HUDEP-2 (cell line): ENCODE data around the gene PICK1.

ENCODE experiments used
- DNase-seq, 76 experiments: peaks; one replicate each; lab custom pipeline; 2025; ENCODE audit not compliant: unreplicated experiment in 76 of 76; lab: John Stamatoyannopoulos, UW

The PICK1 gene

DNA sequence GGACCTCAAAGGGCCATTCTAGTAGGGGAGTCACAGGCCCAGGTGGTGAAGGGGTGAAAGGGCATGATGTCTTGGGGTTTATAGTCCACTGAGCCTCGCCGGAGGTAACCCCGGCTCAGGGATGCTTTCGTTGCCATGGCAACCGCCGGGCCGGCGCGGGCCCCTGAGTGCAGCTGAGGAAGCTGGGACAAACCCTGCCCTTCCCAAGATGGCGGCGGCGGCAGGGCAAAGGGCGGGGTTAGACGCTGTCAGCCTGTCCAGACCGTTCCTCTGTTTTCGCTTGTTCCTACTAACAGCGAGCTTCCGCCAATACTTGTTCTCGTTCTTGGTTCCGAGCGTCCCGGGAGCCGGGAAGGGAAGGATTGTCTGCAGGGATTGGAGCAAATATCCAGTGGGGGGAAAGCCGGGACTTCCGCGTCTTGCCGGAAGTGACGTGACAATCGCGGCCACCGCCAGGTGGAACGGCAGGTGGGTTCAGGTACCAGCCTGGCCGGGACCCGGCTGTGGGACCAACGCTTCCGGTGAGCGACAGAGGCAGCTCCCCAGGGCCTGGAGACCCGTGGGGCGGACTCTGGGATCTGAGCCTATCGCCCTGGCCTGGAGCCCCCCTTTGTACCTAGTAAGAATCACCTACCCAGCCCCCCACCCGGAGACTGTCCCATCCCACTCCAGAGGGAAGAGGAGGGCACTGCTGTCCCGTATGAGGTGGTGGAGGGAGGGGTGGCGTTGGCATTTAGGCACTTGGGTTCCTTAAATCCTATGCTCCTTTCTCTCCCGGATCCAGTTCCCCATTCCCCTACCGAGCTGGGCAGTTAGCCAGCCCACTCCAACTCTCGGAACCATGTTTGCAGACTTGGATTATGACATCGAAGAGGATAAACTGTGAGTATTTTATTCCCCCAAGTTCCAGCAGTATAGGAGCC is at the start of gene PICK1:
TSS of gene PICK1 (plus strand) at position 436 of the 923 bp plus-strand sequence. CDS start at position 842, 406 bp downstream.
- DNase-seq, result peak in 68 of 76 experiments; percentile 9 to 77 (median 64)

DNA sequence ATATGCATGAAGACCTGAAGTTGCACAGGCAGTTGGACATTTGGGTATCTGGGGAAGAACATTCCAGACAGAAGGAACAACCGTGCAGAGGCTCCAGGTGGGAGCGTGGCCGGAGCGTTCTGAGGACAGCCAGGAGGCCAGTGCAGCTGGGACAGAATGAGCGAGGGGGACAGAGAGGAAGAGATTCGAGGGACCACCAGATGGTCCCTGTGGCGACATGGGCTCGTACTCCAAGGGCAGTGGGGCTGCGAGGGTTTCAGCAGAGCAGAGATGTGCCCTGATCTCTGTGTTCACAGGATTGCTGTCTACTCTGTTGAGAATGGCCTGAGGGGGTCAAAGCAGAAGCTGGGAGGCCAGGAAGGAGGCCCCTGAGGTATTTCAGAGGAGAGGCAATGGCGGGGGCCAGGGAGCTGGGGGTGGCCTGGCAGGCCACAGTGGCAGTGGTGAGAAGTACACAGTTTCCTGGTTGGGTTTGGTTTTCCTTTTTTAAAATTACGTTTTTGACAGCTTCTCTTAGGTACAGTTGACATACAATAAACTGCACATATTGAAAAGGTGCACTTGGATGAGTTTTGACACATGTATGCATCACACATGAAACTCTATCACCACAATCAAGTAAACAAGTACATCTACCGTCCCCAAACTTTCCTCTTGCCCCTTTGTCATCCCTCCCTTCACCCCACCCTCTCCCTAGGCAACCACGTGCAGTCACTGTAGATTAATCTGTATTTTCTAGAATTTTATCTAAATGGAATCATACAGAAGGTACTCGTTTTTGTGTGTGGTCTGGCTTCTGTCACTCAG is 48.0 kb upstream of the PICK1 start:
- no peak for DNase-seq

DNA sequence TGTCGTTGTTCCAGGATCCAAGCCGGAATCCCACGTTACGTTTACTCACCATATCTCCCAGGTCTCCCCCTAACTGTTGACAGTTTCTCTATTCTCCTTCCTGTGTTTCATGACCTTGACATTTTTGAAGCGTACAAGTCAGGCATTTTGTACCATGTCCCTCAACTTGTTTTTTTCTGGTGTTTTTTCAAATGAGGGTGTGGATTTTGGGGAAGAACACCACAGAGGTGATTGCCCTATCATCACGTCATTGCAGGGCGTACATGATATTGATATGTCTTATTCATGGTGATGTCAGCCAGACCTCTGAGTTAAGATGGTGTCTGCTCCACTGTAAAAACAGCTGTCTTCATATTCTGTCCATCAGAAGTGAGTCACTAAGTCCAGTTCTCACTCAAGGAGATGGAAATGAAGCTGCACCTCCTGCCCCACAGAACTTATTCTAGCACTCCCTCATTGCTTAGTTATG is 44.6 kb upstream of the PICK1 start:
- DNase-seq, result no peak

DNA sequence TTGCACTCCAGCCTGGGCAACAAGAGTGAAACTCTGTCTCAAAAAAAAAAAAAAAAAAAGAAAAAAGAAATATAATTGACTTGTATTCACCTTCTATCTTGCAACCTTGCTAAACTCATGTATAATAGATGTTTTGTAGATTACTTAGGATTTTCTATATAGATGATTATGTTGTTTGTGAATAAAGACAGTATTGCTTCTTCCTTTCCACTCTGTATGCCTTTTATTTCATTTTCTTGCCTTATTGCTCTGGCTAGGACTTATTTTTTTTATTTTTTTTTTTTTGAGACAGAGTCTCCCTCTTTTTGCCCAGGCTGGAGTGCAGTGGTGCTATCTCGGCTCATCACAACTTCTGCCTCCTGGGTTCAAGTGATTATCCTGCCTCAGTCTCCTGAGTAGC is 43.1 kb upstream of the PICK1 start:
- DNase-seq, result no peak

DNA sequence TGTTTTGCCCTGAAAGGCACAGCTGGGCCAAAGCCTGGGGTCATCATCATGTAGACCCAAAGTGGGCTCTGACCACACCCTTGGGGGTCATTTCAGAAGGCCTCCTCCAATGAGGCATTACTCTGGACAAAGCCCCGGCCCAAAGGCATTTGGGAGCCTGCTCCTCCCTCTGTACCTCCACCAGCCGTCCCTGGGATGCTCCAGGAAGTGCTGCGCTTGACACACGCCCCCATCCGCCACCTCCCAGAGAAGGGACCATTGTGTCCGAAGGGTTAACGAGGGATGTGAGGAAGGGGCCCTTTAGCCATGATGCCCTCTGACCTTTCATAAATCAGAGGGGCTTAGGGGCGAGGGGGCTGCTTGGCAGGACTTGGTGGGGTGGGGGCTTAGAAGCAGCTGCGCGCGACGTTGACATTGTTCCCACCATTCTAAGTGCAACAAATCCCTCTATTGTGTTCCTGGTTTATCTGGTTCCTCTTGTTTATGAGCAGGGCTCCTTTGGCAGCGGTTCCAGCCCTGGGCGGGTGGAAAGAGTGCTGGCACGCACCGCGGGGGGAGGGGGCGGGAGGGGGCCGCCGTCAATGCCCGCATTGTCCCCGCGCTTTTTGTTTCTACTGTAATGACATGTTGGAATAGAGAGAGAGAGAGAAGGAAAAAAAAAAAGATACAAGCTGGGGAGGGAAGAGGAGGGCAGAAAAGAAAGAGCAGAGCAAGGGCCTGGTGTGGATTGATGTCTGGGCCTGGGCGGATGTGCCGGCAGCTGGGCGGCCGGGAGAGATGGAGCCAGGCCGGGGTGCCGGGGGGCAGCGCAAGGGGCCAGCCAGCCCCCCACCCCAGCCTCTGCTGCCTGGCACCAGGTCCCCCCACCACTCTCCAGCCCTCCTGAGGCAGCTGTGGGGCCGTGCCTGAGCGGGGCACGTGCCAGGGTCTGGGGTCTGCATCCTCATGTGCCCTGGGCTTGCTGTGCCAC is 40.7 kb upstream of the PICK1 start:
- peak in 1 of 76 experiments; percentile 5 for DNase-seq

DNA sequence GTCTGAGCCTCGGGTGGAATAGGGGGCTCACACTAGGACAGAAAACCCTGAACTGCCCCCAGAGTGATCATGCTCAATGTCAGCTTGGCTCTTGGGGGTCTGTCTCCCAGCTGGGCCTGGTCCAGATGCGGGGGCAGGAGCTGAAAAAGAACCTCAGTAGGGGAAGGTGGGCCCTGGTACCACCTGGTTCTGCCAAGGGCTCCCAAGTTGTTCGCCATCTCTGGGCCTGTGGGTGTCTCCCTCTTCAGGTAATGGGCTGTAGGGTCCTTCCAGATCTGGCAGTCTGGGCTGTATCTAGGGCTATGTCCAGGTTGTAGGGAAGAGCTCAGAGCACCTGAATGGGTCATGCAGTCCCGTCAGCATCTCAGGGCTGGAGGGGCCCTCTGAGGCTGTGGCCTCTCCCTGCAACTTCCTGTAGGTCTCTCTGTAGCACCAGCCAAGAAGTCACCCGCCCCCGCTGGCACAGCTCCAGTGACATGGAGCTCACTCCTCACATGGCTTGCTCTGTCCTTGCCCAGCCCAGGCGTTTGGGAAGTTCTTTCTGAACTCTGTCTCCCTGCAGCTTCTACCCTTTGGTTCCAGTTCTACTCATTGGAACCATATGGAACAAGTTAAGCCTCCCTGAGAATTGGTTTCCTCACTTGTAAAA is 39.8 kb upstream of the PICK1 start:
- DNase-seq, result peak in 74 of 76 experiments; percentile 12 to 88 (median 68)

DNA sequence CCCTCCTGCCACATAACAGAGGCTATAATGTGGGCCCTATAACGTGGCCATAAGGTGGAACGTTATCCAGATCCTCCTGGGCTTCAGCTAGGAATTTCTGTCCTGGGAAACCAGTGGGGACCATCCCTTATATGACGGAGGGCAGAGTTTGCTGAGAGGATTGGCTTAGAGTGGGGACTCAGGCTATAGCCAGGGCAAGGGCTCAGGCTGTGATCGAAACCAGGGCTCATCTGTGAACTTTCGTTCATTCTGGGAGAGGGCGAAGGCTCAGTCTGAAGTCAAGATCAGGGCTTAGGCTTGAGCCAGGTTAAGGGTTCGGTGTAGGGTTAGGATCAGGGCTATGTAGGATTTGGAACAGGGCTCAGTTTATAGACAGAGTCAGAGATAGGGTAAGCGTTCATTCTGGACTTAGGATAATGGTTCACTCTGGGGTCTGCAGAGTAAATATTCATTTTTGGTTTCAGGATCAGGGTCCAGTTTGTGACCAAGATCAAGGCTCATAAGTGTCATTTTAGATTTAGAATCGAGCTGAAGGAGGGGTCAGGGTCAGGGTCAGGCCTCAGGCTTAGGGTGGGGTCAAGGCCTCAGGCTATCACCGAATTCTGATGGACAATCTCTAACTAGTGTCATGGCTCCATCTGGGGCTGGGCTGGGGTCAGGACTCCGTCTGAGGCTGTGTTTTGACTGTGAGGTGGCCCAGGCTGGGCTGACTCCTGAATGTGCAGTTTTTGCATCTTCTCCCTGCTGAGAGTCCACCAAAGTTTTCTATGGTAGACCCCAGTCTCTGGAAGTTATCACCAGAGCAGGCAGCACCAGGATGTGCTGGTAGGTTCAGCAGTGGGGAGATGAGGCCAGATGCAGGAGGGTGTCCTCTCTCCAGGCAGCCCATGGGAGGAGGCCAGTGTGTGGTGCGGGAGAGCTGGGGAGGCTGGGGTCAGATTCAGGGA is 39.0 kb upstream of the PICK1 start:
- DNase-seq, result no peak

DNA sequence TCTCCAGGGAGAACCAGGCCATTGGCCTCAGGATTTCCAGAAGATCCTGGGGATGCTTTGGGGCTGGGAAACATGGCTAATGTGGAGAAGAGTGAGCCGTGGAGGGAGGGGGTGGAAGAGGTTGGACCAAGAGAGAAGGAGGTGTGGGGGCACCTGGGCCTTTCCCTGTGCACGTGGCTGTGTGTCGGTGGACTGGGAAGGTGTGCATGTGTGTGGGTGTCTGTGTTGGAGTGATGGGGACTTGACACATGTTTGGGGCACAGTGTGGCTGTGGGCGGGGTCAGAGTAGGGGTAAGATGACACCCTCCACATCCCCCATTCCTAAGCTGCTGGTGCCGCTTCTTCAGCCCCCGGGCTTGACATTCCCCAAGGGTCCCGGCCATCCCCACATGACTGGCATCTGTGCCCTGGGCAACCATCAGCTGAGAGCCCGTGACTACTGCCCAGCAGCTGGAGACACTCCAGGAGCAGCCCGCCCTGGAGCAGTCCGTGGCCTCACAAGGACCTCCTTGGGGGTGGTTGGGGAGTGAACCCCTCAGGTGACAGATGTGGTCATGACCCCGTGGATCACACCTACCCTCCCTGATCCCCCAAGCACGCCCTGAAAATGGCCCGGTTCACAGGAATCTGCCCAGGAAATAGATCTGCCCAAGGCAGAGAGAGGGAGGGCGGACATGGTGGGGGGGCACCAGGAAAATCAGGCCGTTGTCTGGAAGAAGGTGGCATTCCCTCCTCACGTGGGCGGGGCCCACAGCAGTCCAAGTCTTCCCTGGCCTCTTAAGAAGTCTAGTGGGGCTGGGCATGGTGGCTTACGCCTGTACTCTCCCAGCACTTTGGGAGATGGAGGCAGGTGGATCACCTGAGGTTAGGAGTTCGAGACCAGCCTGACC is 38.0 kb upstream of the PICK1 start:
- DNase-seq, result no peak

DNA sequence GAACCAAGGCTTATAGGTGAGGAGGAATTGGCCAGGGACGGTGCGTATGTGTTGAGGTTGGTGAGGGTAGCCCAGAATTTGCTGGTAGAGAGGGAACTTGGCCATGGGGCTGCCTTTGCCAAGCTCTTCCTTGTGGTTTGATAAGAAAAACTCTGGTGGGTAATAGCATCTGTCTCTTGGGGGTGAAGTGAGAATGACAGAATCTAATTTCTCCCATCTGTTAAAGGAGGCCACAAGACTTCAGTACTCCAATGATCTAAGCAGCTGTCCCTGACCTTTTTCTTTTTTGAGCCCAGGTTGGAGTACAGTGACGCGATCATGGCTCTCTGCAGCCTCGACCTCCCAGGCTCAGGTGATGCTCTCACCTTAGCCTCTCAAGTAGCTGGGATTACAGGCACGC is 36.0 kb upstream of the PICK1 start:
- DNase-seq, result no peak

DNA sequence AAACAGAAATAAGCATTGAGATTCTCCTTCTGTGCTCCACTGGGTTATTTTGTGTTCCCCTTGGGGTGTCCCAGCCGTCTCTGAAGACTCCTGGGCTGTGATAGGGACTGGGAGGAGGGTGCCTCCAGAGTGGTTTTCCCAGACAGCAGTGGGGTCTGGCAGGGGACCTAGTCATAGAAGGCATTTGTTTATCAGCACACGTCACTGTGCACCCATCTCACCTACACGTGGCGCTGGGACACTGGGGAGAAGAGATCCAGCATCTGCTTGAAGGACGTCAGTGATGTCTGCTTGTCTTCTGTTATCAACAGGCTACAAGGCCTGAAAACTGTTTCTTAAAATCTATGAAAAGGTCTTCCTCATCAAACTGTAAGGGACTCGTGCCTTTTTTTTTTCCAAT is 34.2 kb upstream of the PICK1 start:
- DNase-seq, result no peak

DNA sequence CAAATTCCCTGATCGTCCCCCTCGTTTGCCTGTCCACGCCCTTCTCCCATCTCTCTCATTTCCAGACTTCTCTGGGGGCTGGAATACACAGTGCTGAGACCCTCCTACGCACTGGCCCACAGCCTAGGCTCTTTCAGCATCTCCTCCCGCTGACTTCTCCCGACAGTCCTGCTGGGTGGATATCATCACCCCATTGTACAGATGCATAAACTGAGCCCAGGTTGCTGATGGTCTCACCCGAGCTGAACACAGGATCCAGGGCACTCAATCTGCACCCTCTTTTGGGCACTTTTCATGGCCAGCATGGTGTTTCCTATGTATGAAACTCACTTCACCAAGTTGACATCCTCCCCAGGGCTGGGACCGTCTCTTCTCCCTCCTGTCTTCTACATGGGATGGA is 31.7 kb upstream of the PICK1 start:
- DNase-seq, result no peak

DNA sequence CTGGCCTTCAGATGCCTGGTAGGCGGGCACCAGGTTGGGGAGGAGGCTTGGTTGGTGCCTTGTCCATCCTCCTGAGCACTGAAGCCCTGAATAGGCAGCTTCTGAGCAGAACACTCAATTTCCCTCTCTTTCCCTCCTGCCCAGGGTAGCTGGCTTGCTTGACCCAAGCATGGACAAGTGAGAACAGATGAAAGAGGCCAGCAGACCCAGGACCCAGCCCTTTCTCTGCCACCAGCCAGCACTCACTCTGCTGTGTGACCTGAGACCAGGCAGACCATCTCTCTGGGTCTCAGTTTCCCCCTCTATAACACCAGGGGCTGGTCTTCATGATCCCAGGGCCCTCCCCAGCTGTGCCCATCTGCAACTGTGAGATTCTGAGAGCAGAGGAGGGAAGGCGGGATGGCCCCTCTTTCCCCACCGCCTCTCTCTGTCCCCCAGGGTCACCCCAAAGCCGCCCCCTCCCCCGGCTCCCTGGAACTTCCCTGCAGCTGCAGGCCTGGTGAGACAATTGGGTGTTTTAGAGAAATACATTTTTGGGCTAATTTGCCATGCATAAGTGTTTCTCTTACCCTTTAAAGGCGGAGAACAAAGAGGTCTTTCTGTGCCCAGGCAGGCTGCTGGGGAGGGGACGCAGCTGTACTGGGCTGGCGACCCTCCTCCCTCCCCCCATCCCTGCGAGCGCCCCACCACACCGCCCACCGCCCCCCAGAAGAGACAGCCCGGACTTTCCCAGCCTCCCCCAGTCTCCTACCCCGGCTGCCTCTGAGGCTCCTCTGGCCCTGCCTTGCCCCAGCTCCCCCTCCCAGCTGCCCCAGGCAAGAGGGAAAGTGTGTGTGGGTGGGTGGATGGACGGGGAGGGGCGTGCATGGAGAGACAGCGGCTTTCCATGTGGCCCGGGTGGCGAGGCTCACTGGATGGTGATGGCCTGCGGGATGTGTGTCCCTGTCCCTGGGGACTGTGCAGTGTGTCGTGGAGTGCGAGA is 30.8 kb upstream of the PICK1 start:
- DNase-seq, result no peak

DNA sequence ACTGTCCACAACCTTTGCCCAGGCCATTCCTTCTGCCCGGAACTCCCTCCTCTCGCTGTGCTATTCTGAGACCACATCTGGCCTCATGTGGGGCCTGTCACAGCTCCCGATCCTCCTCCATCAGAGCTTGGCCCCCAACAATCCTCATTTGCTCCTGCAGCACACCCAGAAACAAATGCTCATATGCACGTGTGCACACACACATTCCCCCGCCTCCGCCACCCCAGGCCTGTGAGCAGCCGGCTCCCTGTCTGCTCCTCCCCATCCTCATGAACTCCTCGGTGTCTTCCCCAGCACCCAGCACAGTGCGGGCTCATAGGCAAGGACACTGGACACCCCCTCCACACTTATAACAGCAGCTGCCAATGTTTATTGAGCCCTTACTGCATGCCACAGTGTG is 29.7 kb upstream of the PICK1 start:
- no peak for DNase-seq

DNA sequence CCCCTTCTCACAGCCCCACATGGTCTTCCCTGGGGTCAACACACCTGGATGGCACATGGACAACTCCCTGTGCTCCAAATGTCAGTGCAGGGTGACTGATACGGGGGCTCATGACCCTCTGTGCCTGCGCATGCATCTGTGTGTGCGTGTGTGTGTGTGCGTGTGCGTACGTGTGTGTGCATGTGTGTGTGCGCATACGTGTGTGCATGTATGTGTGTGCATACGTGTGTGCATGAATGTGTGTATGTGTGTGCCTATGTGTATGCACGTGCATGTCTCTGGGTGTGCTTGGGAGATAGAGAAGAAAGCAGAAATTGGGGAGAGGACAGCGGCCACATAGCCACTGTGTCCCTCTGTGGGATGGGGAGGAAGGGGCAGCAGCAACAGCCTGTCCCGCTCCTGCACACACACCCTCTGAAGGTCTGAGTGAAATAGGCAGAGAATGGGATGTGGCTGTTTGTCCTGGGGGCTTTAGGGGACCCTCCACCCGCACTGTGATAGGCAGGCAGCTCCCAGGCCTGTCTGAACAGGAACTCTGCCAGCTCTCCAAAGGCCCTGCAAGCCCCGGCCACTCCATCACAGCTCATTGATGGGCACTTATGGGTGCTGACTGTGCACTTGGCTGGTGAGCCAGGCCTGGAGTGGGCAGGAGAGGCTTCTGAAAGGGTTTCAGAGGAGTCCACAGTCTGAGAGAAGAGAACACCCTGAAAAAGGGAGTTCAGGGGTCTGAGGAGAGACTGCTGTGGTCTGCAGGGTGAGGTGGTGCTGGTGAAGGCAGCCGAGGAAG is 28.7 kb upstream of the PICK1 start:
- no peak for DNase-seq

DNA sequence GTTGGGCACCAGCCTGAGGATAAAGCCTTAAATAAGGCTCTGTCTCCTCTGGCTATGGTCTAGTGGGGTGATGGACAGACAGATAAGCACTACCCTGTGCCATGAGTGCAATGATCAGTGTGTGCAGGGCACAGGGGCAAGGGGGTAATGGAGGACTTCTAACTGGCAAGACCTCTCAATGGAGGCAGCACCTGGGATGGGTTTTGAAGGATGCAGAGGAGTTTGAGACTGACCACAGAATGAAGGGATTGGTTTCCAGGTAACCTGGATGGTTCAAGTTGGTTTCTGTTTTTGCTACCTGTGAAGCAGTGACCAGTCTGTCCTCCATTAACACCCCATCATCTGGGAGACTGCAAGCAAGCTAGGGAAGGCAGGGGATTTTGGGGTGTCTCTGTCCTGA is 27.8 kb upstream of the PICK1 start:
- DNase-seq, result no peak

DNA sequence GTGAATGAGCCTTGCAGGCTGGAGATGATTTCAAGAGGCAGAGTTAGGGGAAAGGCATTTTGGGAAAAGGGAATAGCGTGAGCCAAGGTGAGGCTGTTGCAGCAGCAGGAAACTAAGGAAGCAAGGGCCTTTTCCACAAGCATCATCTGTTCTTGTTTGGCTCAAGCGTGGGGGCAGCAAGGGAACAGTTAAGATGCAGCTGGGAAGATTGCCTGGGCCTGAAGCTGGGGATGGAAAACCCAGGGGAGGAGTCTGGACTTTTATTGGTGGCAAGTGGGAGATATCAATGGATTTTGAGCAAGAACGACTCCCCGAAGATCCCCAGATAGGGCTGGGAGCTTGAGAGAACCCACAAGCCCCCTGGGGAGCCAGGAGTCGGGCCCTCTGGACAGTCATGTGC is 27.3 kb upstream of the PICK1 start:
- DNase-seq, result no peak
